Stomach (tissue), 9 donors: ENCODE results near the gene SAPCD2. TPM values are rescaled to one million over a fixed set of nuclear protein-coding genes. Genes with fewer than 3 reads are reported as not detected.

ENCODE experiments used
- DNase-seq, 2 donors: peaks; one replicate each; pipeline versions ENCODE4 v3.0.0 to v3.0.0-alpha.2; 2013 to 2019
- H3K27ac ChIP-seq, 5 donors: fragments of 200-600 bp in 4 of 5; sonication (generic) in 4 of 5; one replicate each; pipeline ENCODE4 v1.5.1; 2013 to 2019; ENCODE audit warnings: mild to moderate bottlenecking in 1 of 5, moderate library complexity in 1 of 5
- H3K27me3 ChIP-seq, 3 donors: fragments of 200-600 bp; sonication (generic); one replicate each; pipeline ENCODE4 v1.5.1; 2017 to 2019; ENCODE audit warnings: mixed run types in 1 of 3
- H3K36me3 ChIP-seq, 4 donors: fragments of 200-600 bp; sonication (generic); 1 replicate in 3 of 4; 2 replicates in 1 of 4; pipeline ENCODE4 v1.5.1; 2016 to 2019
- H3K4me1 ChIP-seq, 4 donors: fragments of 200-600 bp; sonication (generic); one replicate each; pipeline ENCODE4 v1.5.1; 2016 to 2019
- H3K4me3 ChIP-seq, 4 donors: fragments of 200-600 bp; sonication (generic) in 3 of 4; one replicate each; pipeline ENCODE4 v1.5.1; 2016 to 2019; ENCODE audit warnings: mild to moderate bottlenecking in 1 of 4
- H3K9me3 ChIP-seq, 4 donors: fragments of 200-600 bp; sonication (generic); one replicate each; pipeline ENCODE4 v1.5.1; 2016 to 2019
- CTCF ChIP-seq, 7 experiments: fragments of 450-650 bp in 4 of 7; fragments of 200-600 bp in 3 of 7; sonication (generic) in 3 of 7; IDR thresholded peaks; one replicate each; pipeline ENCODE4 v1.5.1; 2016 to 2019; ENCODE audit warnings: antibody characterized with exemption in 7 of 7, control low read depth in 2 of 7, mild to moderate bottlenecking in 1 of 7
- EP300 ChIP-seq: sonication (generic); formaldehyde crosslinking; IDR thresholded peaks from one replicate; pipeline ENCODE4 v1.6.1; 2017; ENCODE audit warnings: antibody characterized with exemption
- POLR2A ChIP-seq, 4 donors: fragments of 450-650 bp; IDR thresholded peaks; one replicate each; pipeline ENCODE4 v1.6.1; 2016; ENCODE audit warnings: antibody characterized with exemption in 4 of 4, control low read depth in 2 of 4, mild to moderate bottlenecking in 1 of 4, moderate library complexity in 1 of 4
- POLR2AphosphoS5 ChIP-seq, 3 donors: sonication (generic); formaldehyde crosslinking; IDR thresholded peaks; one replicate each; pipeline ENCODE4 v1.6.1; 2016; ENCODE audit warnings: antibody characterized with exemption in 3 of 3
- WGBS, 5 donors: extraction: QIAGEN DNeasy Blood & Tissue Kit in 3 of 5; methylation state at CpG; one replicate each; pipeline versions ENCODE4 v1.1.5 to v1.1.7; 2013 to 2018; 5-methylcytosine and 5-hydroxymethylcytosine counted together
- intact Hi-C: fragments of 100-400 bp; cut with DNase I; formaldehyde crosslinking; loops from one replicate; pipeline ENCODE4 v1.15.1; 2023; ENCODE audit warnings: low total_unique reads
- polyA plus RNA-seq, 3 donors: library from polyadenylated mRNA; stranded (reverse); fragments of 200-250 nt; gene quantifications; one replicate each; pipeline ENCODE4 v1.2.3, GENCODE V29; 2013
- total RNA-seq, 5 donors: library from RNA; depleted of rRNA; stranded (reverse); fragments of >200 nt; gene quantifications; one replicate each; pipeline versions ENCODE4 v1.1.0 to v1.2.3, GENCODE V29; 2014 to 2016
- donor health status: healthy with polysubstance abuse.
- donor health status: Bipolar disorder and iron deficiency.
- donor health status: healthy.

Gene SAPCD2
- total and polyA plus RNA-seq, 8 donors, result 1.7 to 84.9 (median 3.8) TPM; not detected in 1

GRCh38 chr9:137087409-137087925 lies 17.1 kb upstream of the SAPCD2 start:
- Histone ChIP-seq H3K4me3 (peak overlapping the region; percentile 68 to 79 (median 73)), H3K9me3 (no peaks in the 10 kb centered on the region), H3K4me1 (peaks cover 17 to 61% (median 39%) of the 10 kb centered on the region in 4 donors), H3K36me3 (peaks cover 4 to 47% (median 42%) of the 10 kb centered on the region in 4 donors), H3K27ac (peak overlapping the region; percentile 90 to 97 (median 96)), H3K27me3 (no peaks in the 10 kb centered on the region)
- 8 to 15% (median 10%) methylated on average over 19 to 22 of the region's 22 CpGs for WGBS, 5 donors
- intact Hi-C loops, result no loop called here
- DNase-seq, result no peak
- no peak for TF ChIP-seq POLR2AphosphoS5 (IDR thresholded peaks at IDR 0.05)
- TF ChIP-seq EP300, result no peak
- TF ChIP-seq CTCF (IDR thresholded peaks at IDR 0.05), result no peak

- H3K4me3 ChIP-seq, result peak within 1 kb of the TSS; percentile 68 to 79 (median 73)
- 0% methylated on average over 12 to 101 of the region's 101 CpGs for WGBS, 5 donors
- no peak for TF ChIP-seq EP300
- peak in 1 of 4 donors; percentile 83 for TF ChIP-seq POLR2A (IDR thresholded peaks at IDR 0.05)
- peak; percentile 70 to 97 (median 95) for TF ChIP-seq POLR2AphosphoS5 (IDR thresholded peaks at IDR 0.05)
- no peak for TF ChIP-seq CTCF (IDR thresholded peaks at IDR 0.05)
Measured at GRCh38 chr9:137086531-137087408, 16.4 kb upstream of the SAPCD2 start, which contains the start of gene MAN1B1. Gene MAN1B1 (plus strand): TSS chr9:137086985. CDS start chr9:137087000, 15 bp downstream.

GRCh38 chr9:137085920-137086530 lies 15.7 kb upstream of the SAPCD2 start:
- Histone ChIP-seq H3K4me3 (peak overlapping the region; percentile 68 to 79 (median 73)), H3K36me3 (peaks cover 5 to 47% (median 43%) of the 10 kb centered on the region in 4 donors), H3K4me1 (peaks cover 17 to 61% (median 39%) of the 10 kb centered on the region in 4 donors), H3K27me3 (no peaks in the 10 kb centered on the region), H3K27ac (peak overlapping the region; percentile 94 to 97 (median 96)), H3K9me3 (no peaks in the 10 kb centered on the region)
- DNase-seq, result peak; percentile 44 to 65
- 0 to 4% (median 1%) methylated on average over 4 to 58 of the region's 58 CpGs for WGBS, 5 donors
- intact Hi-C loops, result no loop called here
- TF ChIP-seq POLR2AphosphoS5 (IDR thresholded peaks at IDR 0.05), result peak in 1 of 3 donors; percentile 24
- no peak for TF ChIP-seq POLR2A (IDR thresholded peaks at IDR 0.05)

More at GRCh38 chr9:137086531-137087408, 16.4 kb upstream of the SAPCD2 start, which contains the start of gene MAN1B1:
- Histone ChIP-seq H3K36me3 (peaks cover 4 to 47% (median 42%) of the 10 kb centered on the region in 4 donors), H3K9me3 (no peaks in the 10 kb centered on the region), H3K4me1 (peaks cover 17 to 61% (median 39%) of the 10 kb centered on the region in 4 donors), H3K27ac (peak within 1 kb of the TSS; percentile 94 to 97 (median 96)), H3K27me3 (no peaks in the 10 kb centered on the region)
- DNase-seq, result peak; percentile 100
- intact Hi-C loops, result no loop called here

GRCh38 chr9:137084526-137084925 lies 14.2 kb upstream of the SAPCD2 start:
- Histone ChIP-seq H3K4me1 (peaks cover 17 to 63% (median 45%) of the 10 kb centered on the region in 4 donors), H3K4me3 (no peak overlapping the region), H3K27ac (peak overlapping the region in 2 of 5 donors; percentile 71 to 79), H3K36me3 (peaks cover 17 to 47% (median 44%) of the 10 kb centered on the region in 4 donors), H3K9me3 (no peaks in the 10 kb centered on the region), H3K27me3 (no peaks in the 10 kb centered on the region)
- TF ChIP-seq CTCF (IDR thresholded peaks at IDR 0.05) (no peak), POLR2AphosphoS5 (IDR thresholded peaks at IDR 0.05) (no peak), POLR2A (IDR thresholded peaks at IDR 0.05) (no peak)
- 70 to 79% (median 76%) methylated on average over 8 to 9 of the region's 9 CpGs for WGBS, 5 donors
- intact Hi-C loops, result no loop called here
- no peak for DNase-seq
